Lower lobe of right lung (tissue), 2 donors: ENCODE results near the gene FAM237A. TPM values are rescaled to one million over a fixed set of nuclear protein-coding genes. Genes with fewer than 3 reads are reported as not detected.
A peak's percentile ranks its signal among the peaks of the same experiment; 100 is the strongest.

Experiments
- ATAC-seq, 2 donors: fragments of 200-7000 bp; cut with Tn5 transposase; one replicate each; pipeline ENCODE4 v1.9.1; 2020 to 2022; ENCODE audit warnings: mild to moderate bottlenecking in 2 of 2, moderate library complexity in 2 of 2
- DNase-seq: peaks from one replicate; pipeline ENCODE4 v3.0.0-alpha.2; 2020
- H3K27ac ChIP-seq: fragments of 200-600 bp; one replicate; pipeline ENCODE4 v1.8.0; 2022
- H3K27me3 ChIP-seq: fragments of 200-600 bp; one replicate; pipeline ENCODE4 v1.8.0; 2022; ENCODE audit warnings: low read depth
- H3K36me3 ChIP-seq: fragments of 200-600 bp; one replicate; pipeline ENCODE4 v1.8.0; 2022; ENCODE audit warnings: mild to moderate bottlenecking
- H3K4me1 ChIP-seq: fragments of 200-600 bp; one replicate; pipeline ENCODE4 v1.8.0; 2022
- H3K4me3 ChIP-seq: fragments of 200-600 bp; one replicate; pipeline ENCODE4 v1.8.0; 2022; ENCODE audit warnings: mild to moderate bottlenecking
- H3K9me3 ChIP-seq: fragments of 200-600 bp; one replicate; pipeline ENCODE4 v1.8.0; 2022
- intact Hi-C: fragments of 100-400 bp; cut with DNase I; formaldehyde crosslinking; loops from one replicate; pipeline ENCODE4 v1.11.0; 2022
- long read RNA-seq: library from polyadenylated mRNA; unstranded; transcript quantifications from one replicate; pipeline ENCODE4 v2.0.0, GENCODE V29; 2021
- total RNA-seq: library from RNA; stranded (reverse); fragmentation: NEBNext Ultra II Directional; extraction: Animal tissue kit (Norgen Biotek cat#: 25700); gene quantifications from one replicate; pipeline ENCODE4 v1.2.1, GENCODE V29; 2021
- TF ChIP-seq, protein P1 (sequence below): fragments of 200-600 bp; IDR thresholded peaks from one replicate; pipeline ENCODE4 v1.8.0; 2022; ENCODE audit warnings: antibody characterized with exemption, mild to moderate bottlenecking
- donor health status: DM: no; HTN: yes; CAD: no; lungs with severe emphysema.

The FAM237A gene
- not detected for total RNA-seq
- long read RNA-seq: 0 reads

GRCh38 chr2:206642075-206643025, at the start of gene FAM237A:
Gene FAM237A, plus strand, starts transcription at chr2:206642487. Its CDS starts 1,750 bp downstream, at chr2:206644237.
- TF ChIP-seq, protein P1, sequence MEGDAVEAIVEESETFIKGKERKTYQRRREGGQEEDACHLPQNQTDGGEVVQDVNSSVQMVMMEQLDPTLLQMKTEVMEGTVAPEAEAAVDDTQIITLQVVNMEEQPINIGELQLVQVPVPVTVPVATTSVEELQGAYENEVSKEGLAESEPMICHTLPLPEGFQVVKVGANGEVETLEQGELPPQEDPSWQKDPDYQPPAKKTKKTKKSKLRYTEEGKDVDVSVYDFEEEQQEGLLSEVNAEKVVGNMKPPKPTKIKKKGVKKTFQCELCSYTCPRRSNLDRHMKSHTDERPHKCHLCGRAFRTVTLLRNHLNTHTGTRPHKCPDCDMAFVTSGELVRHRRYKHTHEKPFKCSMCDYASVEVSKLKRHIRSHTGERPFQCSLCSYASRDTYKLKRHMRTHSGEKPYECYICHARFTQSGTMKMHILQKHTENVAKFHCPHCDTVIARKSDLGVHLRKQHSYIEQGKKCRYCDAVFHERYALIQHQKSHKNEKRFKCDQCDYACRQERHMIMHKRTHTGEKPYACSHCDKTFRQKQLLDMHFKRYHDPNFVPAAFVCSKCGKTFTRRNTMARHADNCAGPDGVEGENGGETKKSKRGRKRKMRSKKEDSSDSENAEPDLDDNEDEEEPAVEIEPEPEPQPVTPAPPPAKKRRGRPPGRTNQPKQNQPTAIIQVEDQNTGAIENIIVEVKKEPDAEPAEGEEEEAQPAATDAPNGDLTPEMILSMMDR: no peak
- DNase-seq (peak; percentile 41), ATAC-seq (peak; percentile 34 to 52)
- Histone ChIP-seq H3K4me1 (no peaks in the 10 kb centered on the region), H3K36me3 (no peaks in the 10 kb centered on the region), H3K4me3 (no peak within 1 kb of the TSS), H3K27ac (no peak within 1 kb of the TSS), H3K27me3 (peaks cover 35% of the 10 kb centered on the region), H3K9me3 (no peaks in the 10 kb centered on the region)
- intact Hi-C loops: no loop called here

- H3K27ac ChIP-seq: no peak overlapping the region
- DNase-seq (no peak), ATAC-seq (no peak)
- no peak overlapping the region for H3K4me3 ChIP-seq
- H3K36me3 ChIP-seq: no peaks in the 10 kb centered on the region
- TF ChIP-seq, protein P1: no peak
- intact Hi-C loops: no loop called here
- H3K9me3 ChIP-seq: no peaks in the 10 kb centered on the region
- H3K27me3 ChIP-seq: no peaks in the 10 kb centered on the region
- no peaks in the 10 kb centered on the region for H3K4me1 ChIP-seq
These were observed 44.5 kb upstream of the FAM237A start for GRCh38 chr2:206597717-206598218.

DNA sequence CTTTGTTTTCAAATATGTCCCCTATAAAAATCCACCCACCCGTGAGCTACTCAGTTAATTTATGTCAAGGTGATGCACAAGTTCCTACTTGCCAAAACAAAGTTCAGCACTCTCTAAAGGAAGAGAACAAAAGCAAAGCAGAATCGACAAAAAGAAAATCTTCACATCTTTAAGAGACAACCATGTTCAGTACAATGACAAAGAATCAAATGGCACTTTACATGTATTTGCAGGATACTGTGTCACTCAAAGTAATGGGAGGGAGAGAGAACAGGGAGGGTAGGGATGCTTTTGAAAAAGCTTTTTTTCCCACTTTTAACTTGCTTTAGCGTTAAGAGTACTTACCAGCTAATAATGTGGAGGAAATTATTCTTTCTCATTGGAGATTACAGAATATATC, 39.0 kb upstream of the FAM237A start:
- no peaks in the 10 kb centered on the region for H3K36me3 ChIP-seq
- H3K9me3 ChIP-seq: no peaks in the 10 kb centered on the region
- no peak overlapping the region for H3K4me3 ChIP-seq
- intact Hi-C loops: no loop called here
- no peak overlapping the region for H3K27ac ChIP-seq
- ATAC-seq (no peak), DNase-seq (no peak)
- H3K27me3 ChIP-seq: no peaks in the 10 kb centered on the region
- TF ChIP-seq, protein P1: no peak
- no peaks in the 10 kb centered on the region for H3K4me1 ChIP-seq

DNA sequence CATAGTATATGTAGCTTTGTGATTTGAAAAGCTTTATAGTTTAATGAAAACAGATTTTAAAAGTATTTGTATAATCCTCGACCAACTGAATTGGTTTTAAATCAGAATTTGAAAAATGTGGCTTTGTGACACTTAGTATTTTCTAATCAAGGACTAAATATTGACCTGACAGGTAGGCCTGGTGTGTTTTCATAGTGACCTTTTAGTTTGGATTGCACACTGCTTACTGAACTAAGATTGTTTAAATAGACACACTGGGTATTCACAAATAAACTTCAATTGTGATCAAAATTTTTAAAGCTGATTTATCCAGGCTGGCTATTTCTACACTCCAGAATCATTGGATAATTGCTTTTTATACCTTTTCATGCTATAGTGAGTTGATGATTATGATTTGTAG, 31.8 kb upstream of the FAM237A start:
- H3K27me3 ChIP-seq: no peaks in the 10 kb centered on the region
- TF ChIP-seq, protein P1: no peak
- no peak overlapping the region for H3K27ac ChIP-seq
- ATAC-seq (no peak), DNase-seq (no peak)
- no peaks in the 10 kb centered on the region for H3K4me1 ChIP-seq
- no peaks in the 10 kb centered on the region for H3K9me3 ChIP-seq
- H3K36me3 ChIP-seq: no peaks in the 10 kb centered on the region
- intact Hi-C loops: no loop called here
- no peak overlapping the region for H3K4me3 ChIP-seq

- no peak for DNase-seq
- Histone ChIP-seq H3K36me3 (no peaks in the 10 kb centered on the region), H3K27me3 (no peaks in the 10 kb centered on the region), H3K27ac (no peak overlapping the region), H3K4me1 (no peaks in the 10 kb centered on the region), H3K4me3 (no peak overlapping the region), H3K9me3 (no peaks in the 10 kb centered on the region)
- ATAC-seq: no peak
- intact Hi-C loops: no loop called here
- TF ChIP-seq, protein P1: no peak
These were observed 31.1 kb upstream of the FAM237A start for GRCh38 chr2:206611191-206611590.
